GM18526 (cell line): Measurements from ENCODE around the gene FICD.

Experiments
- POLR2A ChIP-seq: IDR thresholded peaks from 3 replicates; pipeline ENCODE4 v1.6.1; 2011; ENCODE audit not compliant: insufficient read length; ENCODE audit errors: extremely low read depth

Gene FICD

DNA sequence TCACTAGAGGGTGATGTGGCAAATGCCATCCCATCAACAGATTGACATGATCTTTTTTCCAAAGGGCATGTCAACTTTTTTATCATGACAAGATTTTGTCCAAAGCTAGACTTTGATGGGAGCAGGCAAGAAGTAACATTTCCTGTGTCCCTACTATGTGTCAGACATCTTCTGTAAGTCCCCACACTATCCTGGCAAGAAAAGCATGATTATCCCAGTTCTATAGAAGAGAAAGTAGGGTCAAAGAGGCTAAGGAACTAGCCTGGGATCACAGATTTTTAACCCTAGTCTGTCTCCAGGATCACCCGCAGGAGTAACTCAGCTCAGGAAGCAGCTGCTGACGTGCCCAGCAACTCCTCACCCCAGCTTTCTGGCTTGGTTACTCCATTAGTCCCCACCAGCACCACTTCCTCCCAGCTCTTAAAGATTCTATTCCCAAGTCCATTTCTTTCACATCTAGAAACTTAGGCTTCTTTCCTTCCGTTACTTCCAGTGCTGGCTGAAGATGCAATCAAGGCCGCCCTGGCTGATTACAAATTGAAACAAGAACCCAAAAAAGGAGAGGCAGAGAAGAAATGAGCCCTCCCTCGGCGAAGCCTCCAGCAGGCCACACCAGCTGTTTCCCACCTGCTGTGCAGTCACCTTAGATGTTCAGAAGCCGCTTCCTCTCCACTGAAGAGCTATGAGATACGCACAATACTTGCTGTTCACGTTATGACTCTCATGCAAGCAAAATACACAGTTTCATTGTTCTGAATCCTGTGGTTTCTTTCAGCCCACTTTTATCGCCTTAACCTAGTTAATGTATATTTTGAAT lies 53.5 kb downstream of the FICD start:
- TF ChIP-seq POLR2A = no peak
